Cardiac muscle cell (in vitro differentiated cells and primary cell): ENCODE data around the gene SLIT3. TPM values are rescaled to one million over a fixed set of nuclear protein-coding genes. Genes with fewer than 3 reads are reported as not detected.

Source experiments
- DNase-seq, 2 donors: peaks; one replicate each; pipeline versions ENCODE4 v3.0.0 to v3.0.0-alpha.2; 2010 to 2017; ENCODE audit warnings: low read depth in 1 of 2, low spot score in 1 of 2
- H3K27ac ChIP-seq: fragments of 200-600 bp; sonication (generic); 2 replicates; pipeline ENCODE4 v1.5.1; 2016
- H3K27me3 ChIP-seq: fragments of 200-600 bp; sonication (generic); 2 replicates; pipeline ENCODE4 v1.6.0; 2016; ENCODE audit warnings: control low read depth
- H3K36me3 ChIP-seq: fragments of 200-600 bp; sonication (generic); 2 replicates; pipeline ENCODE4 v1.5.1; 2016; ENCODE audit warnings: control low read depth
- H3K4me1 ChIP-seq: fragments of 200-600 bp; sonication (generic); 2 replicates; pipeline ENCODE4 v1.8.1; 2017; ENCODE audit warnings: low read depth, mild to moderate bottlenecking, mixed run types
- H3K4me3 ChIP-seq: fragments of 200-600 bp; sonication (generic); 2 replicates; pipeline ENCODE4 v1.5.1; 2016; ENCODE audit warnings: mild to moderate bottlenecking
- H3K9me3 ChIP-seq: fragments of 200-600 bp; sonication (generic); 2 replicates; pipeline ENCODE4 v1.5.1; 2017; ENCODE audit warnings: low read depth, mild to moderate bottlenecking, control low read depth
- polyA plus RNA-seq: library from polyadenylated mRNA; unstranded; fragments of >200 nt; fragmentation: Nextera tagmentation; extraction: Ambion mirVana; gene quantifications from 2 replicates; pipeline ENCODE4 v1.2.1, GENCODE V29; 2016
- total RNA-seq: library from RNA; depleted of rRNA; stranded (reverse); fragments of >200 nt; gene quantifications from 2 replicates; pipeline ENCODE4 v1.2.3, GENCODE V29; 2016
- TF ChIP-seq, protein P1 (sequence below): IDR thresholded peaks from 2 replicates; pipeline ENCODE4 v1.5.1; 2012; ENCODE audit warnings: low read depth, mild to moderate bottlenecking, low read length

The SLIT3 gene
- total and polyA plus RNA-seq, 2 experiments from 2014 or later = 50.7 to 111 TPM

DNA sequence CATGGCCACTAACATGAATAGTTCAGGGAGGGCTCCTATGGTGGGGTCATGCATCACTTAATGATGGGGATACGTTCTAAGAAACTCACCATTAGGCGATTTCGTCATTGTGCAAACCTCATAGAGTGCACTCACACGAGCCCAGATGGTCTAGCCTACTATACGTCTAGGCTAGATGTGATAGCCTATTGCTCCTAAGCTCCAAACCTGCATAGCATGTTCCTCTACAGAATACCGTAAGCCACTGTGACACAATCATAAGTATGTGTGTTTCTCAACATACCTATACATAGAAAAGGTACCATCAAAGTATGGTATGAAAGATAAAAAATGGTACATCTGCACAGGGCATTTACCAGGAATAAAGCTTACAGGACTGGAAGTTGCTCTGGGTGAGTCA is 6.3 kb downstream of the SLIT3 start:
- Histone ChIP-seq H3K27ac (no peak overlapping the region), H3K4me1 (peaks cover 4% of the 10 kb centered on the region), H3K36me3 (no peaks in the 10 kb centered on the region), H3K4me3 (no peak overlapping the region), H3K27me3 (no peaks in the 10 kb centered on the region), H3K9me3 (no peaks in the 10 kb centered on the region)
- TF ChIP-seq, protein P1, sequence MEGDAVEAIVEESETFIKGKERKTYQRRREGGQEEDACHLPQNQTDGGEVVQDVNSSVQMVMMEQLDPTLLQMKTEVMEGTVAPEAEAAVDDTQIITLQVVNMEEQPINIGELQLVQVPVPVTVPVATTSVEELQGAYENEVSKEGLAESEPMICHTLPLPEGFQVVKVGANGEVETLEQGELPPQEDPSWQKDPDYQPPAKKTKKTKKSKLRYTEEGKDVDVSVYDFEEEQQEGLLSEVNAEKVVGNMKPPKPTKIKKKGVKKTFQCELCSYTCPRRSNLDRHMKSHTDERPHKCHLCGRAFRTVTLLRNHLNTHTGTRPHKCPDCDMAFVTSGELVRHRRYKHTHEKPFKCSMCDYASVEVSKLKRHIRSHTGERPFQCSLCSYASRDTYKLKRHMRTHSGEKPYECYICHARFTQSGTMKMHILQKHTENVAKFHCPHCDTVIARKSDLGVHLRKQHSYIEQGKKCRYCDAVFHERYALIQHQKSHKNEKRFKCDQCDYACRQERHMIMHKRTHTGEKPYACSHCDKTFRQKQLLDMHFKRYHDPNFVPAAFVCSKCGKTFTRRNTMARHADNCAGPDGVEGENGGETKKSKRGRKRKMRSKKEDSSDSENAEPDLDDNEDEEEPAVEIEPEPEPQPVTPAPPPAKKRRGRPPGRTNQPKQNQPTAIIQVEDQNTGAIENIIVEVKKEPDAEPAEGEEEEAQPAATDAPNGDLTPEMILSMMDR = no peak
- DNase-seq = no peak

DNA sequence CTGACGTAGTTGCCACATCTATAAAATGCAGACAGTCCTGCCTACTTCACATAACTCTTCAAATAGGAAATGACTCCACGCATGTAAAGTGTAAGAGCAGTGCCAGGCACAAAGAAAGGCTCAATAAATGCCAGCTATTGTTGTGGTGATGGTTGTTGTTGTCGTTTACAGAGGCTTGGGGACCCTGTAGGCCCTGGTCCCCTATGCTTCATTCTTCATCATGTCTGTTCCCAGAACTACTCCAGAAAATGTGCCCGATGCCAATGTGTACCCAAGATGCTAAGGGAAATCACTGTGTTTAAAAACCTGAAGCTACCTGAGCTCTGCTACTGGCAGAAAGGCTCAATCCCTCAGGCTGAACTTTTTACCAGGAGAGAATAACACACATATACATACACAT is 9.1 kb downstream of the SLIT3 start:
- Histone ChIP-seq H3K4me3 (no peak overlapping the region), H3K36me3 (no peaks in the 10 kb centered on the region), H3K27me3 (no peaks in the 10 kb centered on the region), H3K9me3 (no peaks in the 10 kb centered on the region), H3K4me1 (peaks cover 3% of the 10 kb centered on the region), H3K27ac (no peak overlapping the region)
- TF ChIP-seq, protein P1 = no peak
- no peak for DNase-seq

DNA sequence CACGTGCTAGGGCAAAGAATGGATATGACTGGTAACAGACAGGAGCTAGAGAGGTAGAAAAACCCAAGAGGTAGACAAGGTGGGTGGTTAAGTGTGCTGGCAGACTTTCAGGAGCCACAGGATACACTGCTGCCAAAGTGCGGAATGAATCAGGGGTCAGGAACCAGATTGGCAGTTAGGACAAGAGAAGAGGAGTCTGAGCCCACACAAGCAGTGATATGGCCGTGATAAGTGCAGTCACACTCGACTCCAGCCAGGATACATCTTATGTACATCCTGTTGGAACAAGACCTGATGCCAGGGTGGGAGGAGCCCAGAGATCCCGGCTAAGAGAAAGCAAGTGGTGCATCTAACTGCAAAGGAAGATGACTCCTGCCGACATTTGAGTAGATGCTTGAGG is 10.0 kb downstream of the SLIT3 start:
- H3K4me3 ChIP-seq = no peak overlapping the region
- peak in 1 of 2 donors; percentile 47 for DNase-seq
- no peaks in the 10 kb centered on the region for H3K36me3 ChIP-seq
- H3K27ac ChIP-seq = no peak overlapping the region
- H3K4me1 ChIP-seq = peaks cover 7% of the 10 kb centered on the region
- TF ChIP-seq, protein P1 = no peak
- H3K9me3 ChIP-seq = no peaks in the 10 kb centered on the region
- no peaks in the 10 kb centered on the region for H3K27me3 ChIP-seq

DNA sequence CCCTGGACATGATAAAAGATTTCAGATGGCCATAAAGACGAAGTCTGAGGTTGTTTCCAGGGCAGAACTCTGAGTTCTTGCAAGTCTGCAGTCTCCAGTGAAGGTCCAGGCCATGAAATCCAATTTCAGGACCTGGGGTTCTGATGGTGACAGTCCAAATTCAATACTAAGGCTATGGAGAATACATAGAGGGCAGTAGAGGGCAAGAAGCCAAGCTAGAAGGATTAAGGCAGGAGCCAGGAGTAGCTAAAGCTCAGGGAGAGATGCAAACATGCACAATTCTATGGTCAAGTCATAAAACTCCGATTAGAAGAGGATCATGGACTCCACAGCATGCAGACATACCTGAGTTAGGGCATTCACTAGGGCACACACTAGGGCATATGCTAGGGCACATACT is 11.4 kb downstream of the SLIT3 start:
- H3K9me3 ChIP-seq = no peaks in the 10 kb centered on the region
- DNase-seq = peak in 1 of 2 donors; percentile 28
- H3K27ac ChIP-seq = no peak overlapping the region

DNA sequence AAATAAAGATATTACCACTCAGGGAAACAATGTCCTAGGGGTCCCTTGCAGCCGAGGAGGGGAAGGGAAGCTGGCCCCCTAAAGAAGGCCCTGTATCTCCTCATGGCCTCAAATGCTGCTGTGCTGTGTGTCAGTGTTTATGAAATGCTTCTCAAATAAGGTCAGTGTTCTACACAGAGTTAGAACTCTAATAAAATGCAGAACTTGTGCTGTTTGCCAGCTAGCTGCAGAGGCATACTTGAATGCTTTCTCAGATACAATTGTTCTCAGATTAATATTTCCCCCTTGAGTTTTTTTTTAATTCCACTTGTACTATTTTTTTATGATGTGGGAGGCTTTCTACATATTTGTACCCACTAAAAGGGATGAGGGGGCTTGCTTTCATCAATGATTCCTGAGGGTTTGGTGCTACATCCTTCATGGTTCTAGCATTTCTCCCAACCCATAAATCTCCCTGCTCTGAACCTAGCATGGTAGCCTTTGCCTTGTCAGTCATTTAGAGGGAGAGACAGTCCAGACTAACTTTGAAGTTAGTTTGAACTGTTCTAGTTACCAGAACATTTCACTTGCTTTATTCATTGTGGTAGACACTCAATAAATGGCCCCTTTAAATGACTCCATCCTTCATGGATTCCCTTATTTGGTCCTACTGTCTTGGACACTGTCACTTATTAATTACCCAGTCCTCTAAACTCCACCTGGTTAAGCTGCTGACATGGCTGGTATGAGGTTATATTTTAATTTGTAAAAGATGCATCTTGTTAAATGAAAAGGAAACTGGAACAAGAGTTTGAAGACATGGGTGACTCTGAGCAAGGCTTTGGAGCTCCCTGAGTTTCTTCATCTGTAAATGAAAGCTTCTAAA is 12.6 kb downstream of the SLIT3 start:
- TF ChIP-seq, protein P1 = no peak
- no peaks in the 10 kb centered on the region for H3K27me3 ChIP-seq
- DNase-seq = no peak
- H3K4me1 ChIP-seq = peaks cover 7% of the 10 kb centered on the region
- peaks cover 2% of the 10 kb centered on the region for H3K36me3 ChIP-seq
- no peak overlapping the region for H3K27ac ChIP-seq
- no peak overlapping the region for H3K4me3 ChIP-seq
- H3K9me3 ChIP-seq = no peaks in the 10 kb centered on the region

More for the DNA sequence above, 11.4 kb downstream of the SLIT3 start:
- Histone ChIP-seq H3K4me1 (peaks cover 7% of the 10 kb centered on the region), H3K4me3 (no peak overlapping the region), H3K27me3 (no peaks in the 10 kb centered on the region), H3K36me3 (no peaks in the 10 kb centered on the region)
- TF ChIP-seq, protein P1 = peak; percentile 15
